HepG2 (cell line): ENCODE data around the gene CCNQ. TPM values are rescaled to one million over a fixed set of nuclear protein-coding genes. Genes with fewer than 3 reads are reported as not detected.
A peak's percentile ranks its signal among the peaks of the same experiment; 100 is the strongest.

Experiments used
- CCDC6 ChIP-seq: sonication (generic); formaldehyde crosslinking; IDR thresholded peaks from 2 replicates; pipeline ENCODE4 v1.8.1; 2022; ENCODE audit warnings: mild to moderate bottlenecking, missing genetic modification reagents, moderate library complexity
- ZKSCAN8 ChIP-seq: IDR thresholded peaks from 2 replicates; pipeline ENCODE4 v1.6.1; 2016; ENCODE audit warnings: borderline replicate concordance, missing genetic modification reagents, missing compliant biosample characterization
- ZNF550 ChIP-seq: sonication (generic); formaldehyde crosslinking; IDR thresholded peaks from 2 replicates; pipeline ENCODE4 v1.4.0; 2020; ENCODE audit warnings: mild to moderate bottlenecking, missing genetic modification reagents, borderline replicate concordance
- ZNF615 ChIP-seq: sonication (generic); formaldehyde crosslinking; IDR thresholded peaks from 2 replicates; pipeline ENCODE4 v1.5.0; 2020; ENCODE audit warnings: mild to moderate bottlenecking, missing genetic modification reagents, borderline replicate concordance
- polyA plus RNA-seq, 8 experiments: library from polyadenylated mRNA; depleted of rRNA in 3 of 8; stranded (reverse) in 7 of 8; unstranded in 1 of 8; fragments of >200 nt; fragmentation: Illumina TruSeq in 4 of 8; extraction: Trizol in 4 of 8; gene quantifications; 2 replicates each; pipeline versions ENCODE4 v1.2.1 to v1.2.3, GENCODE V29; 2011 to 2016; ENCODE audit warnings: low read depth in 4 of 8, missing spikeins in 1 of 8, mixed read lengths in 1 of 8; ENCODE audit not compliant: insufficient read depth in 1 of 8
- total RNA-seq, 5 experiments: library from RNA; depleted of rRNA; stranded (reverse); fragments of >200 nt; fragmentation: Illumina TruSeq; extraction: Trizol; gene quantifications; 2 replicates each; pipeline ENCODE4 v1.2.3, GENCODE V29; 2016; ENCODE audit warnings: low read depth in 1 of 5
- TF ChIP-seq, protein P1 (sequence below): sonication (generic); formaldehyde crosslinking; IDR thresholded peaks from 2 replicates; pipeline ENCODE4 v1.4.0; 2020; ENCODE audit warnings: mild to moderate bottlenecking, missing genetic modification reagents
- TF ChIP-seq, protein P2 (sequence below): sonication (generic); formaldehyde crosslinking; IDR thresholded peaks from 2 replicates; pipeline ENCODE4 v1.4.0; 2020; ENCODE audit warnings: missing genetic modification reagents

Gene CCNQ
- total and polyA plus RNA-seq, 2 of the 13 experiments (the other 11 are each of a cell fraction or from before 2014, with no cell fraction given): 15.0 to 25.5 TPM

DNA sequence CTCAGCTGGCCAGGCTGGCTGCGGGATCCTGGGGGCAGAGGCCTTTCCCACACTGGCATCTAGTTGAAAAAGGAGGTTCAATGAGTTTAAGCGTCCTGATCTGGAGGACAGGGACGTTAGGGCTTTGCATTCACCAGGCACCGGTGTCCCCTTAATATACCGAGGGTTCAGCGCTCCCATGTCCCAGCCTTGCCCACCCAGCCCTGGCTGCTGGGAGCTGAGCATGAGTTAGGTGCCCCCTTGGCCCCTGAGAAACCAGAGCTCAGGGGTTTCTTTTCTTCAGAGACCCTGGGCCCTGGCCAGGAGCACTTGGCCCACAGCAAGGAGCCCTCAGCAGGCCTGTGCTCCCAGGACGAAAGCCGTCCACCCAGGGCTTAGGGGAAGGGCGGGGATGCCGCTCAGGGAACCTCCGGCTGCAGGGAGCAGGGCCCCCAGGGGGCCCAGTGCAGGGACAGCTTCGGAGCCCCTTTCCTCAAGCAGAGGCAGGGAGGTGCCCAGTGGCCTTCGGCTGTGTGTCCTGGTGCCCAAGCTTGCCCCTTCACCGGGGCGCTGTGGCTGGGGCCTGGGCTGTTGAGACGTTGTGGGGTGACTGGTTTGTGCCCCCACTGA is 27.2 kb upstream of the CCNQ start (continued):
- TF ChIP-seq, protein P1, sequence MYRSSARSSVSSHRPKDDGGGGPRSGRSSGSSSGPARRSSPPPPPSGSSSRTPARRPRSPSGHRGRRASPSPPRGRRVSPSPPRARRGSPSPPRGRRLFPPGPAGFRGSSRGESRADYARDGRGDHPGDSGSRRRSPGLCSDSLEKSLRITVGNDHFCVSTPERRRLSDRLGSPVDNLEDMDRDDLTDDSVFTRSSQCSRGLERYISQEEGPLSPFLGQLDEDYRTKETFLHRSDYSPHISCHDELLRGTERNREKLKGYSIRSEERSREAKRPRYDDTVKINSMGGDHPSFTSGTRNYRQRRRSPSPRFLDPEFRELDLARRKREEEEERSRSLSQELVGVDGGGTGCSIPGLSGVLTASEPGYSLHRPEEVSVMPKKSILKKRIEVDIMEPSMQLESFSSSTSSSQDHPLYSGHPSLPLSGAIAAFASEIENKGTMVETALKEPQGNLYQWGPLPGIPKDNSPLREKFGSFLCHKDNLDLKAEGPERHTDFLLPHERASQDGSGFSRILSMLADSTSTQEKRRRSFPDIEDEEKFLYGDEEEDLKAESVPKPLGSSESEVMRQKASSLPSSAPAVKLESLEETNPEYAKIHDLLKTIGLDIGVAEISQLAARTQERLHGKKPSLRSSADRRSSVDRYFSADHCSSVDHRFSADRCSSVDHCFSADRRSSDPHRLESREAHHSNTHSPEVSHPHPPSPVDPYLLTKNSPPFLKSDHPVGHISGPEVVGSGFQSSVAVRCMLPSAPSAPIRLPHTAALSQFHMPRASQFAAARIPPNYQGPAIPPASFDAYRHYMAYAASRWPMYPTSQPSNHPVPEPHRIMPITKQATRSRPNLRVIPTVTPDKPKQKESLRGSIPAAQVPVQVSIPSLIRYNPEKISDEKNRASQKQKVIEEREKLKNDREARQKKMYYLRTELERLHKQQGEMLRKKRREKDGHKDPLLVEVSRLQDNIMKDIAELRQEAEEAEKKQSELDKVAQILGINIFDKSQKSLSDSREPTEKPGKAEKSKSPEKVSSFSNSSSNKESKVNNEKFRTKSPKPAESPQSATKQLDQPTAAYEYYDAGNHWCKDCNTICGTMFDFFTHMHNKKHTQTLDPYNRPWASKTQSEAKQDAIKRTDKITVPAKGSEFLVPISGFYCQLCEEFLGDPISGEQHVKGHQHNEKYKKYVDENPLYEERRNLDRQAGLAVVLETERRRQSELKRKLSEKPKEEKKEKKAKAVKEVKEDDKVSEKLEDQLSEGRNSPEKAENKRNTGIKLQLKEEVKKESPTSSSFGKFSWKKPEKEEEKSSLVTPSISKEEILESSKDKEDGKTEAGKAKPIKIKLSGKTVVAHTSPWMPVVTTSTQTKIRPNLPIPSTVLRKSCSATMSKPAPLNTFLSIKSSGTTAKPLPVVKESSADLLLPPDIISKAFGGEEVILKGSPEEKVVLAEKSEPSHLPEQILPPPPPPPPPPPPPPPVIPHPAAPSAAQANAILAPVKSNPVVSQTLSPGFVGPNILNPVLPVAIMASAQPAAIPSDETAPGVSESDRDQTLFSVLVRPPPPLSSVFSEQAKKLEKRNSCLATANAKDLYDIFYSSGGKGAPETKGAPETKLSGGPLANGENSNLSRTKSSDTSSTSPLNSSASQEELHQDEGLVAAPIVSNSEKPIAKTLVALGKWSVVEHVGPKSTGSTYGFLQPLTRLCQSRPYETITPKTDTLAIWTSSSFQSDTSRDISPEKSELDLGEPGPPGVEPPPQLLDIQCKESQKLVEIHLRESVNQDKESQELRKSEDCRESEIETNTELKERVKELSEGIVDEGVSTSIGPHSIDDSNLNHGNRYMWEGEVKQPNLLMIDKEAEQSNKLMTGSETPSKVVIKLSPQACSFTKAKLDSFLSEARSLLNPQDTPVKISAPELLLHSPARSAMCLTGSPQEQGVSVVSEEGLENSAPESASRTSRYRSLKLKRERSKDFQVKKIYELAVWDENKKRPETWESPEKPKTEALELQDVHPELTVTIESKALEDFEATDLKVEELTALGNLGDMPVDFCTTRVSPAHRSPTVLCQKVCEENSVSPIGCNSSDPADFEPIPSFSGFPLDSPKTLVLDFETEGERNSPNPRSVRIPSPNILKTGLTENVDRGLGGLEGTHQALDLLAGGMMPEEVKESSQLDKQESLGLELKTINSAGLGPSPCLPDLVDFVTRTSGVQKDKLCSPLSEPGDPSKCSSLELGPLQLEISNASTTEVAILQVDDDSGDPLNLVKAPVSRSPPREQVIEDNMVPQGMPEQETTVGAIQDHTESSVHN (CRISPR knock-in tag): no peak
- TF ChIP-seq CCDC6 (CRISPR knock-in tag) (no peak), ZNF550 (CRISPR knock-in tag) (no peak), ZKSCAN8 (CRISPR knock-in tag) (no peak), ZNF615 (CRISPR knock-in tag) (no peak)
- TF ChIP-seq, protein P2, sequence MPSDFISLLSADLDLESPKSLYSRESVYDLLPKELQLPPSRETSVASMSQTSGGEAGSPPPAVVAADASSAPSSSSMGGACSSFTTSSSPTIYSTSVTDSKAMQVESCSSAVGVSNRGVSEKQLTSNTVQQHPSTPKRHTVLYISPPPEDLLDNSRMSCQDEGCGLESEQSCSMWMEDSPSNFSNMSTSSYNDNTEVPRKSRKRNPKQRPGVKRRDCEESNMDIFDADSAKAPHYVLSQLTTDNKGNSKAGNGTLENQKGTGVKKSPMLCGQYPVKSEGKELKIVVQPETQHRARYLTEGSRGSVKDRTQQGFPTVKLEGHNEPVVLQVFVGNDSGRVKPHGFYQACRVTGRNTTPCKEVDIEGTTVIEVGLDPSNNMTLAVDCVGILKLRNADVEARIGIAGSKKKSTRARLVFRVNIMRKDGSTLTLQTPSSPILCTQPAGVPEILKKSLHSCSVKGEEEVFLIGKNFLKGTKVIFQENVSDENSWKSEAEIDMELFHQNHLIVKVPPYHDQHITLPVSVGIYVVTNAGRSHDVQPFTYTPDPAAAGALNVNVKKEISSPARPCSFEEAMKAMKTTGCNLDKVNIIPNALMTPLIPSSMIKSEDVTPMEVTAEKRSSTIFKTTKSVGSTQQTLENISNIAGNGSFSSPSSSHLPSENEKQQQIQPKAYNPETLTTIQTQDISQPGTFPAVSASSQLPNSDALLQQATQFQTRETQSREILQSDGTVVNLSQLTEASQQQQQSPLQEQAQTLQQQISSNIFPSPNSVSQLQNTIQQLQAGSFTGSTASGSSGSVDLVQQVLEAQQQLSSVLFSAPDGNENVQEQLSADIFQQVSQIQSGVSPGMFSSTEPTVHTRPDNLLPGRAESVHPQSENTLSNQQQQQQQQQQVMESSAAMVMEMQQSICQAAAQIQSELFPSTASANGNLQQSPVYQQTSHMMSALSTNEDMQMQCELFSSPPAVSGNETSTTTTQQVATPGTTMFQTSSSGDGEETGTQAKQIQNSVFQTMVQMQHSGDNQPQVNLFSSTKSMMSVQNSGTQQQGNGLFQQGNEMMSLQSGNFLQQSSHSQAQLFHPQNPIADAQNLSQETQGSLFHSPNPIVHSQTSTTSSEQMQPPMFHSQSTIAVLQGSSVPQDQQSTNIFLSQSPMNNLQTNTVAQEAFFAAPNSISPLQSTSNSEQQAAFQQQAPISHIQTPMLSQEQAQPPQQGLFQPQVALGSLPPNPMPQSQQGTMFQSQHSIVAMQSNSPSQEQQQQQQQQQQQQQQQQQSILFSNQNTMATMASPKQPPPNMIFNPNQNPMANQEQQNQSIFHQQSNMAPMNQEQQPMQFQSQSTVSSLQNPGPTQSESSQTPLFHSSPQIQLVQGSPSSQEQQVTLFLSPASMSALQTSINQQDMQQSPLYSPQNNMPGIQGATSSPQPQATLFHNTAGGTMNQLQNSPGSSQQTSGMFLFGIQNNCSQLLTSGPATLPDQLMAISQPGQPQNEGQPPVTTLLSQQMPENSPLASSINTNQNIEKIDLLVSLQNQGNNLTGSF (CRISPR knock-in tag): 0 out of 2 replicates have a peak, but pooled peaks have one; percentile 18
